ENCODE results near the gene CACNA1G. TPM values are rescaled to one million over a fixed set of nuclear protein-coding genes. Genes with fewer than 3 reads are reported as not detected.

Gene CACNA1G
- total RNA-seq, 1 donor: under 0.01 TPM

DNA sequence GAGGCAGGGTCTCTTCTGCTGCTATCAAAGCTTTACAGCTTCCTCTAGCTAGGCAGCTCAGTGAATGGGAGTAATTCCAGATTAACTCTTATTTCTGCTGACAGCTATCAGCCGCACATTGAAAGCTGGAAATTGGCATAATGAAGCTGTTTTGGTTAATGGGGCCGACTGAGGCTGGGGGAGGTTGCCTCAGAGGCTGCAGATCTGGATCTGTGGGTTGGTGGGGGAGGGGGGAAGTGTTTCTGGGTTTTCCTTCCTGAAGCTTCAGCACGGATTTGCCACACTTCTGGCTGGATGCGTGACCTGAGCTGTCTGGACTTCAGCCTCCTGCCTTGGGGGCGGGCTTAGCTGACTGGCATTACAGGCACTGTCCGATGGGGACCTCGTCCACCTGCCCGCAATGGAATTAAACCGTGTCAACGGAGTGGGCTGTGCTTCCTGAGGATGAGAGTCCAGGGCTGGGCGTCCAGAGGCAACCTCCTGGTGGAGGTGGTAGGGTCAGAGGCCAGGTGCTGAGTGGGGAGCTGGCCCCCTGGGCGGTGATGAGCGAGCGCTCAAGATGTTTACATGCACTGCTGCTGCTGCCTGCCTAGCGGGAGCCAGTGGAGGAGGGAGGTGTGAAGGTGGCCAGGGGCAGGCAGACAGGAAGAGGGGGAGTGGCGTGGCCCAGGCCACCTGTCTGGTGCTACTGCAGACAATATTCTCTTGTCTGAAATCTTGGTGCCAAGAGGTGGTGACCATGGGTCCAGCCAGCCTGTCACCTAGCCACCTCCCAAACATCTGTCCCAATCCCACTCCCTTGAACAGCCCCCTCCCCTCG is 67.5 kb downstream of the CACNA1G start:
- no peak for DNase-seq (ENCODE audit: low read depth in 2 of 3, low spot score in 2 of 3)

DNA sequence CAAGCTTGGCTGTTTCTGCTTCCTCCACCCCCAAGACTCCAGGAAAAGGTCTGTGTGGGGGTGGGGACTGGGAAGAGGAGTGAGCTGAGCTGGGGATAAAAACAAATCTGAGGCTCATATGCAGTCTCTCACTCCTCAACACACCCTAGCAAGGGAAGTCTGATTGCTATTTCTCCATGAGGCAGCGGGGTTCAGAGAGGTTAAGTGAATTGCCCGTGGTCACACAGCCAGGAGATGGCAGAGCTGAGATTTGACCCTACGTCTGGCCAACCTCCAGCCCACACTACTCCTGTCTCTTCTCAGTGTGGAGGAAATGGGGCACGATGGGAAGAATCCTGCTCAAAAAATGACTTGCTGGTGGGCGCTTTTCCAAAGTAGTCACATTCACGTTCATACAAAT is 69.4 kb downstream of the CACNA1G start:
- DNase-seq (ENCODE audit: low read depth in 2 of 3, low spot score in 2 of 3): no peak

DNA sequence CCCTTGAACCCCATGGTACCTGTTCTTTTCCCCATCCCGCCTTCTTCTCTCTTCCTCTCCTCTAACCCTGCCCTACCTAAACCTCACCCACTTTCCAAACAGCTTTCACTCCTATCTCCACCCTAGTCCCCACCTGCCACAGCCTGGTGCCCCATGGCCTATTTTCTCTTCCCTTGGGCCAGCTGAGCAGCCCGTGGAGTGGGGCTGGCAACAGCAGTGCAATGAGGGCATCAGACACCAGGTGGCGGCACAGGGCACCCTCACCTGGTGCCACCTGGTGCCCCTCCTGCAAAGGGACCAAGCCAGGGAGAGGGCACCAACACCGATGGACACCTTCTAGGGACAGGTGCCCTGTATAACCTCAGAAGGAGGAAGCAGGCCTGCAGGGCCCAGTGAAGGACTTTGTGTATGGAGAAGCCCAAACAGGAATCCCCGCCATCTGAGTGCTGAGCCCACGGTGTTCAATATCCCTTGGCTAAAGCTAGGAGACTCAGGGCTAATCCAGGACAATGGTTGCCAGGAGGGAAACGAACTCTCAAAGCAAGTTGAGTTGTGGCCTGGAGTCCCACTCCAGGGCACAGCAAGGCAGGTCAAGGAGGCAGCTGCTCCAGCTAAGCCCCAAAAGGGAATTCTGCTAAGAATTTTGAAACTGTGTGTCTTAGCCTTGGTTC is 70.1 kb downstream of the CACNA1G start:
- peak; percentile 18 to 56 (median 38) for DNase-seq (ENCODE audit: low read depth in 2 of 3, low spot score in 2 of 3)

DNA sequence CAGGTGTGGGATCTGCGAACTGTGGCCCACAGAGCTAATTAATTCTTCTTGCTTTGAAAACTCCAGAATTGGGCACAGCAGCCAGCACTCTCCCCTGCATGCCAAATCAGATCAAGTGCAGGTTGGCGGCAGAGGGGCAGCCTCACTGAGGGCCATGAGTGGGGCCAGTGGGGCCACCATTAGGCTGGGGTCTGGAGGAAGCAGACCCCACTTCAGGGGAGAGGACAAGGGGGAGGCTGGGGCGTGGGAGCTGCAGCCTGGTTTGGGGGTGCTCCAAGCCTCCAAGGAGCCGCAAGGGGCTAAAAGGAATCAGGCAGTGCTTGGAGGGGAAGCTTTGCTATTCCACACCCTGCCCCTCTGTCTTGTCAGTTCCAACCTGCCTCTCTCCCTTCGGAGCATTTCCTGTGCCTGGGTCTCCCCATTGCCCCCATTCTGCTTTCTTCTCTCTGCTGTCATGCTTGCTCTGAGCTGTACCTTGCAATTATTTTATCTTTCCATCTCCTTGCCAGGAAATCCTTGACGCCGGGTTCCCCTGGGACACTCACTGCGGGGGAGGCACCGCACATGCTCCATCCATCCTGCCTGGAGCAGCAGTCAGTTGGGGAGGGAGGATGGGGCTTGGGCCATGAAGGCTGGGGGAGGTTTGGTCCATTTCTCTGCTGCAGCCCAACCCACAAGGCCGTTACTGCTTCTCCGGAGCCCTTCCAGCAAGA is 70.8 kb downstream of the CACNA1G start:
- no peak for DNase-seq (ENCODE audit: low read depth in 2 of 3, low spot score in 2 of 3)

DNA sequence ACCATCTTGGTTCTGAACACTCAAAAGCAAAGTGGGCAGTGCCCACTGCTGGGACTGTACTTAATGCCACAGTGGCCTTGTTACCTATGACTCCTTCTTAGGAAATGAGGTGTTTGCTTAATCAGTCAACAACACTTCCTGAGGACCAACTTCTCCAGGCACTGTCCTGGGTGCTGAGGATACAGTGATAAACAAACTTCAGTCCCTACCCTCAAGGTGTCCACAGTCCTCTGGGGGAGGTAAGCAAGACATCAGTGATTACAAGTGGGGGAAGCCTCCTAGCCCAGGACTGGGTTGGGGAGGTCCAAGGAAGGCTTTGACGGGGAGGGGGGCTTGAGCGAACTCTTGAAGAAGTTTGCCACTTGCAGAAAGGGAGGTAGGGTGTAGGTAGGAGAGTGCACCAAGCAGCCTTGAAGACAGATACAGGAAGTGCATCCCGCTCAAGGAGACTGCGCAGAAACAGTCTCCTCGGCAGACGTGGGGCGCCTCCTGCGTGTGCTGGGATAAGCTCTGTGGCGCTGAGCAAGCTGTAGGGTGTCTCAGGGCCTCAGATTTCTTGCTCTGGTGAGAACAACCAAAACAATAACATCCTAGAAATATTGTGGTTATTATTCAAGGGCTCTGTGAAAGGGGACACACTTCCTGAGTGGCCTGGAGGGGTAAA is 71.5 kb downstream of the CACNA1G start:
- DNase-seq (ENCODE audit: low read depth in 2 of 3, low spot score in 2 of 3): no peak

DNA sequence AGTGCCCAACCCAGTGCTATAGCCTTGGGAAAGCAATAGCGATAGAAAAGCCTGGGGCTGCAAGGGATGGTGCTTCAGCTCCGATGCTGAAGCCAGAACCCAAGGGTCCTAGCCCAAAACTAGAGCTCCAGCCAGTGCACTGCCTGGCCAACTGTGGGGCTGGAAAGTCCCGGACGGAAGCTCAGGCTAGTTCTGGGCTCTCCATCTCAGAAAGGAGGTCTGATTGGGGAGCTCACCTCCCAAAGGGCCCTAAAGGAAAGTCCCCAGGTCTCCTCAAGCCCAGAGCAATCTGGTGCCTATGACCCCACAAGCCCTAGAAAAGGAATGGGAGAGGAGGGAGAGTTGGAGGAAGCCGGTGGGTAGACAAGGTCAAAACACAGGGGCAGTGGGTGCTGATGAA is 72.1 kb downstream of the CACNA1G start:
- DNase-seq (ENCODE audit: low read depth in 2 of 3, low spot score in 2 of 3): no peak

DNA sequence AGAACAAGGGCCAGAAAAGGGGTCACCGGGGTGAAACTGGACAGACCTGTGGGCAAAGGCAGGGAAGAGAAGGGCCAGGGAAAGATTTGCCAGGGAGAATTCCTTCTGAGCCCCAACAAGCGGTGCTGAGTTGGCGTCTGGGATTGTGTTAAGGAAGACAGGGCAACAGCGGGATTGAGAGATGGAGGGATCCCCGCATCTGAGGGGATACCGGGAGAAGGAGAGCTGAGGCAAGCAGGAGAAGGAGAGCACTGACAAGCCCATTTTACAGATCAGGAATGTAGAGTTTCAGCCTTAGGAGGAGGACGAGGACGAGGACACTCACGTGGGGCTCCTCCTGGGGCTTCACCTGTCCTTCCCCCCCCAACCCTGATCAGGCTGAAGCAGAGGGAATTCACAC is 73.2 kb downstream of the CACNA1G start:
- DNase-seq (ENCODE audit: low read depth in 2 of 3, low spot score in 2 of 3): no peak

DNA sequence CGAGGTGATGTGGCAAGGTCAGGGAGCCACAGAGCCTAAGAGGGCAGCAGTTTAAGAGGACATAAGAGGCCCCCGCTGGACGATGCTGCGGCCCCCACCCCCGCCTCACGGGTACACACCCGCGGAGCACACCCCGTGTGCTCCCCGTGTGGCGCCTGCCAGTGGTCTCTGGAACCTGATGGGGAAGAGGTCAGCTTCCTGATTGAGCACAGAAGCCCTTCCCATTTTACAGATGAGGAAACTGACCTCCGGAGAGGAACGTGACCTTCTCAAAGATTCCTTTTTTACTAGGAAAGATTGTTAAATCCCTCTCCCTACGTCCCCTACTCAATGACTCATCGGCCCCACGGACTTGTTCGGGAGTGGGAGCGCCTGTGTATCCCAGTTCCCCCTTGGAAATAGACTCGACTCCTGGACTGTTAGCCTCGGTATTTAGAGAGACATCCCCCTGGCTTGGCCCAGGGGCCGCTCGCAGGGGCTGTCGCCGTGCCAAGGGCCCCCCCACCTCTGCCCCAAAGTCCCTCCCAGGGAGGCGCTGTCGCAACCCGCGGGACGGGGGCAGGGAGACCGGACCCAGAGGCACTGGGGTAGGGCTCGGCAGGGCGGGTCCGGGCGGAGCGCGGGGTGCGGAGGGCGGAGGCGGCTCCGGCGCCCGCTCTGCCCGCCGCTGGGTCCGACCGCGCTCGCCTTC is 73.9 kb downstream of the CACNA1G start, which contains the start of gene ABCC3:
TSS of gene ABCC3 (plus strand) at position 658 of the 691 bp plus-strand sequence. CDS start 56 bp downstream, outside the sequence.
- peak in 1 of 3 donors; percentile 29 for DNase-seq (ENCODE audit: low read depth in 2 of 3, low spot score in 2 of 3)

DNA sequence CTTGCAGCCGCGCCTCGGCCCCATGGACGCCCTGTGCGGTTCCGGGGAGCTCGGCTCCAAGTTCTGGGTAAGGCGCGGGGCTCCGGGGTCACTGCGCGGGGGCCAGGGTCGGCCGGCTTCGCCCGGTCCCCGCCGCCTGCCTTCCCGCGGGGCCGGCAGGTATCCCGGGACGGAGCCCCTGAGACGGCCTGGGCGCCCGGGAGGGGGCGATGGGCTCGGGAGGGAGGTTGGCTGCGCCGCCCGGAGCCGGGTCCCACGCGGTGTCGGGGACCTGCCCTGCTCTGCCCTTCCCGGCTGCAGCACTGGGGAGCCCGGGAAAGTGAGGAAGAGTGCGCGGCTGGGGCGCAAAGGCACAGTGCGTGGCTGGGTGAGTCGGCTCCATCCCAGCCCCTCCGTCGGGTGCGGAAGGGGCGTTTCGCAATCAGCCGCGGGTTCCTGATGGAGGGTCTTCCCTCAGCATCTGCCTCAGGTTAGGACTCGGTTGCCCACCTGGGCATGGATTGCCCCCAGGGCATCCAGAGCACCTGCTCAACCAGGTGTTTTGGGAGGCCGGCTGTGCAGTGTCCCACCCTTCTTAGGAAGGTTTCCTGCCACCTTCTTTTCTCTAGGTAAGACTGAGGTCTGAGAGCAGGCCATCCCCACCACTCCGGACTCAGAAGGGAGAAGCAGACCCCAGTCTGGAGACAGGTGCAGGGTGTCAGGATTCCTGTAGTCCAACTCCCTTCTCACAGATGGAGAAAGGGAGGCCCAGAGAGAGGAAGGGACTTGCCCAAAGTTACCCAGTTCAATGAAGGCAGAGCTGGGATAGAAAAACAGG is 74.6 kb downstream of the CACNA1G start:
- no peak for DNase-seq (ENCODE audit: low read depth in 2 of 3, low spot score in 2 of 3)

DNA sequence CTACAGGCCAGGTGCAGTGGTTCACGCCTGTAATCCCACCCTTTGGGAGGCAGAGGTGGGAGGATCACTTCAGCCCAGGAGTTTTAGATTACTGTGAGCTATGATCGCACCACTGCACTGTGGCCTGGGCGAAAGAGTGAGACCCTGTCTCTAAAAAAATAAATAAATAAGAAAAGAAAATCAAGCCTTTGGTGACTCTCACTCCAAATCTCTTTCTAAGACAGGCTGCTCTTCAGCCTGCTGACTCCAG is 75.1 kb downstream of the CACNA1G start:
- DNase-seq (ENCODE audit: low read depth in 2 of 3, low spot score in 2 of 3): no peak

DNA sequence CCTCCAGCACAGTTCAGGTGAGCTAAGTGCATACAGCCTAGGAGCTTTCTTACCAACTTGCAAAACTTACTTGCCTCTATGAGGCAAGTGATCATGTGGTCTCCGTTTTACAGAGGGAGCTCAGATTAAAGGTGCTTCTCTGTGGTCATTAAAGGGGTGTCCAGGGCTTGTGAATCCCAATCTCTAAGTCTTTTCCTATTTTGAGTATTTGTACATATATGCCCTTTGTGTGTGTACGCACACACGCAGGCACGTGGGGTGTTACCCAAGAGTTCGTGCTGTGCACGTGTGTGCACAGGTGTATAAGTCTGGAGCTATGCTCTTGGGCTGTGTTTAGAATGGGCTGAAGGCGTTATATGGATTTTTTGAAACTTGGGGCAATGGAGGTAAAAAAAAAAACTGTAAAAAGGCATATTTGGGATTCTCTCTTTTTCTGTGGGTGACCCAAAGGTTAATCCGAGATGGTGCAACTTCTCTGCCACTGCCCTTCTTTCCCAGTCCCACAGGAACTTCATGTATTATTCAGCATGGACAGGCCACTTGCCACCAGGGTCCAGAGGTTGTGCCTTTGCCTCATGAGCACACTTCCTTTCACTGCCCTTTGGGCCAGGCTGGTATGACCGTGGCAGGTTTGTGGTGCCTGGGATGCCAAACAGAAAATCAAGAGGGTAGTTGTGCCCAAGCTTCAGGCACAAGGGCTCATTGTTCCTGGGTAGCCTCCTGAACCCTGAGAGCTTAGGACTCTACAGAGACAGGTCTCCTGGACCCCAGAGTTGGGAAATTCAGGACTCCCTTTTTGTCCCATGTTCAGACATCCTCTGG is 75.7 kb downstream of the CACNA1G start:
- DNase-seq (ENCODE audit: low read depth in 2 of 3, low spot score in 2 of 3): no peak

DNA sequence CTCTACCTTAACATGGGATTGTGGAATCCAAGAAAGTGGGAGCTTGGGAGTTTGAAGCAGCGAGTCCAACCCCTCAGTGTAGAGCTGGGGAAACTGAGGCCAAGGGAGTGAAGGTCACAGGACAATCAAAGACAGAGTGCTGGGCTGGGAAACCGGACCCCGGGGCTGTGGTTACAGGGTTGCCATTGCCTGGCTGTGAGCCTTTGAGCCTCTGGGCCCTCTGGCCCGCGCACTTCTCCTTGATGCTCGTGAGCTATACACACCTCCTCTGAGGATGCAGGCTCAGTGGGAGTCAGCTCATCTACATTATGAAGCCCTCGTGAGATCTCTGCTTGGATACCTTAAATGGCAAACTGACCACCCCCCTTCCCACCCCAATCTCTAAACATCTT is 76.3 kb downstream of the CACNA1G start:
- DNase-seq (ENCODE audit: low read depth in 2 of 3, low spot score in 2 of 3): no peak

DNA sequence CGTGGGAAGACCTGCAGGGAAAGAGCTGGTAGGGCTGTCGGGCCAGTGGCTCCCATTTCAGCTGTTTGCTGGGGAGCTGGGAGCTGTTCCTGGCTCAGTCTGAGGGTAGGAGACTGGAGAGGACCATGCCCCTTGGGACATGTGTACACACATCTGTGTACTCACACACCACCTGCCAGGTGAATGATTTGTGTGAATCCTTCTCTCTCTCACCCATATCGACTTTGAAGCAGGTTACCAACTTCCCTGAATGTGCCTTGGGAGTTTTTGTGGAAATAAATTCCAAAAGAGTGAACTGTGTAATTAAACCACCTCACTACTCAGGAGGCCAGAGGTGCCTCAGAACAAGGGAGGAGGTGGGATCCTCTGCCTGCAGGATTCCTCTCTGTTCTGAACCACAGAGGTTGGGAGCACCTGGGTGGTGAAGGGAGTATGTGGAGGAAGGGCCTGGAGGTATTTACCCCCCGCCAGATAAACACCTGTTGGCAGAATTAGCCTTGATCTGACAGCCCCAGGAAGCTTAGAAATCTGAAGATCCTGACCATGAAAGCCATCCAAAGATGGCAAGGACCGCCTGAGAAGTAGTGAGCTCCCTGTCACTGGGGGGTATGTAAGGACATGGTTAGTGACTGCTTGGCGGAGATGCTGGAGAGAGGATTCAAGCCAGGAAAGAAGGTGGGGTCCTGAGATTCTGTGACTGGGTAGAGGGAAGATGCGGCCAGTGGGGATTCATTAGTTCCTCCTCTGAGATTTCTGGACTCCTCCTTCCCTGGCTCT is 77.5 kb downstream of the CACNA1G start:
- DNase-seq (ENCODE audit: low read depth in 2 of 3, low spot score in 2 of 3): no peak

DNA sequence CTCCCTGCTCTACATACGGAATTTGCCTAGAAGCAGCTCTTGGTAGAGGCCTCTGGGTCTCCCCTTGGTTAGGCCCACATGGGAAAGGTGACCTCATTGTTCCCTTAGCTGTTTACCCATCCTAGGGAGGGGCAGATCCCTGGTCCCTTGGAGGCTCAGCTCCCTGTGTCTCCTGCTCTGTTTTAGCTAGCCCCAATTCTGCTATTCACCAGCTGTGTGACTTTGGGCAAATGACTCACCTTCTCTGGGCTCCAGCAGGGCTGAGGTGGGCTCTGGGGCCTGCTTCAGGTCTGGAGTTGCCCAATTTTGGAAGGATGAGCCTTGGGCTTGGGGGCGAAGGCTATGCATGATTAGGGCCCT is 78.1 kb downstream of the CACNA1G start:
- no peak for DNase-seq (ENCODE audit: low read depth in 2 of 3, low spot score in 2 of 3)

DNA sequence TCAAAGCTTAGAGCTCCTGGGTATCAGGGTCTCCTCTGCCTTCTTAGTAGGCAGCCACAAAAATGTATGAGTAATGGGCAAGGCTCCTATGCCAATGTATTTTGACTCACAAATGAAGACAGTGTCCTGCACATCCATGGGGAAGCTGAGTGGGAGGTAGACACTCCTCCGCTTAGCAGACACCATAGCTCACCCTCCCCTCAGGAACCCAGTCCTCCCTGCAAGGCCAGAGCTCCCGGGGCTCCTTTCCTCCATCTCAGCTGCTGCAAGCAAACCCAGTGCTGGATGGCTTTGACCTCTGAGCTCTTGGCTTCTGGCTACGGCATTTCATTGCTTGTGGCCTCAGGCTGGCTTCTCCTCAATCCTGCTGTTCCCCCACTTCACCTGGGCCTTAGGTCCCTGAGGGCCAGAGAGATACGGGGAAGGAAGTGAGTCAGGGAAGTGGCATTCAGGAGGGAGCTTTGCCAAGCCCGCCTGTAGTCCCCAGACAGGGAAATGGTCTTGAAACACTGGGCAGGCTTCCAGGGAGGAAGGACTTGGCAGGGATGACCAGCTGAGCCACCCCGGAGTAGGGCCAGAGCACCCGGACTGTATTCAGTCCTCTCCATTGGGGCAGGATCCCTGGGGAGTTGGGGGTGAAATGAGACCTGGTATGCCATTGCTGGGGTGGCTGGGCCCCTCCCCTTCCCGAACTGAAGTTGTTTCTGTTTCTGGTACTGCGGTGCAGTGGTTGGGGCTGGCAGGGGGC is 78.6 kb downstream of the CACNA1G start:
- DNase-seq (ENCODE audit: low read depth in 2 of 3, low spot score in 2 of 3): no peak

DNA sequence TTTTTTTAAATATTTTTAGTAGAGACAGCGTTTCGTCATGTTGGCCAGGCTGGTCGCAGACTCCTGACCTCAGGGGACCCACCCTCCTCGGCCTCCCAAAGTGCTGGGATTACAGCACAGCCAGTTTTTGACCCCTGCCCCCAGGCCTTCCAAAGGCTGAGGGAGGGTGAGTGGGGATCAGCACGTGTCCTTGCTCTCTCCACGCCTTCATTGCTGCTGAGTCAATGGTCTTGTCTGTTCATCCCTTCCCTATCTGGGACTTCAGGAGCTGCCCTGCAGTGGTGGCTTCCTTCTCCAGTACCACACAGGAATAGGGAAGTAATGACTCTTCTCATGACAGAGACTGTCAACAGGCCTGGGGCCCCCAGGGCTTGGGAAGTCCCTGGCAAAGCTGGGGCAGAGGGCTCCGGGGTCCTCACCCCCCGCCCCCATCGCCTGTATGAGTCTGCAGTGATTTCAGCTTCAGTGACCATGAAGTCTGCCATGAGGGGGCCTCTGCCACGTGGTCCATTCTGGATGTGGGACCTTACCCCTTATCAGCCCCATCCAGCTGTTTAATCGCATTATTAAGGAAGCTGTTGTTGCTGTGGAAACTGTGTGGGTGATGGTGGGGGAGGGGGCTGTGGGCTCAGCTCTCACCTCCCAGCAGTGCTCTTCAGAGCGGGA is 80.3 kb downstream of the CACNA1G start:
- DNase-seq (ENCODE audit: low read depth in 2 of 3, low spot score in 2 of 3): peak in 2 of 3 donors; percentile 79 to 92

DNA sequence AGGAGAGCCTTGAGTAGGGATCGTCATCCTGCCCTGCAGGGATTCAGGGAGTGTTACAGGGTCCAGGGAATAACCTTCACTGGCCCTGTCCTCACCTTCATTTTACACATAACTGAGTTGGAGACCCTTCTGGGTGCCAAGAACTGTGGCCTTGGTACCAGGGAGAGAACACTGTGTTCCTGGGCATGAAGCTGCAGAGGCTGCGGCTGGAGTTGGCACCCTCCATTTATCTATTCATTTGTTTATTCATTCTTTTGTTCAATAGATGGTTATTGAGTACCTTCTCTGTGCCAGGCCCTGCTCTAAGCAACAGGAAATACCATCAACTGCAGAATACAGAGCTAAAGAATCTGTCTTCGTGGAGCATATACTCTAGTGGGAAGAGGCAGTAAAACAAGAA is 80.8 kb downstream of the CACNA1G start:
- no peak for DNase-seq (ENCODE audit: low read depth in 2 of 3, low spot score in 2 of 3)
